Endodermal cell (in vitro differentiated cells): Measurements from ENCODE around the gene SYNC. TPM values are rescaled to one million over a fixed set of nuclear protein-coding genes. Genes with fewer than 3 reads are reported as not detected.

Source experiments
- total RNA-seq, 2 donors: library from RNA; stranded (reverse); fragmentation: NEBNext Ultra II Directional in 1 of 2; extraction: Animal tissue kit (Norgen Biotek cat#: 25700) in 1 of 2; gene quantifications; 2 replicates in 1 of 2; 3 replicates in 1 of 2; pipeline ENCODE4 v1.2.1, GENCODE V29; 2021

Gene SYNC
- total RNA-seq, 2 donors from 2014 or later, result 0.18 TPM; not detected in 1

Other genes with a start within 250 kb of the SYNC start
- gene ZBTB8B, start 237.7 kb downstream of the SYNC start, total RNA-seq, result 1 to 10 TPM; 2.7 to 5.0 TPM
- gene ZBTB8A, start 163.3 kb downstream of the SYNC start, total RNA-seq, result 10 to 100 TPM; 22.6 to 25.3 TPM
- 10 to 100 TPM; 85.1 to 99.4 TPM for gene ZBTB8OS, start 52.2 kb downstream of the SYNC start, total RNA-seq
- gene RBBP4, start 51.6 kb downstream of the SYNC start, total RNA-seq, result 100 to 1,000 TPM; 521 to 678 TPM
- gene YARS1, start 114.6 kb upstream of the SYNC start, total RNA-seq, result 100 to 1,000 TPM; 141 to 154 TPM
- gene S100PBP, start 114.9 kb upstream of the SYNC start, total RNA-seq, result 100 to 1,000 TPM in 1 of 2 donors, 10 to 100 TPM in 1; 91.4 to 112 TPM
- 1 to 10 TPM; 6.0 to 7.2 TPM for gene FNDC5, start 168.1 kb upstream of the SYNC start, total RNA-seq
- gene HPCA, start 183.7 kb upstream of the SYNC start, total RNA-seq, result 1 to 10 TPM in 1 of 2 donors, not detected in 1; 1.2 TPM
- 10 to 100 TPM in 1 of 2 donors, 1 to 10 TPM in 1; 8.6 to 12.3 TPM for gene TMEM54, start 198.6 kb upstream of the SYNC start, total RNA-seq